ENCODE measurements around the gene GPR158.

GRCh38 chr10:25178411-25178810, 3.6 kb downstream of the GPR158 start:
- TF ChIP-seq MAX (IDR thresholded peaks at IDR 0.05): no peak
- no peak for TF ChIP-seq ZBTB7A (IDR thresholded peaks at IDR 0.05; ENCODE audit: low read depth)
- TF ChIP-seq TCF12 (IDR thresholded peaks at IDR 0.05; ENCODE audit: low read depth): no peak
- no peak for TF ChIP-seq EP300 (IDR thresholded peaks at IDR 0.05; ENCODE audit: borderline replicate concordance)
- no peak for TF ChIP-seq YY1 (IDR thresholded peaks at IDR 0.05; ENCODE audit: low read depth)
- TF ChIP-seq CEBPB (IDR thresholded peaks at IDR 0.05): no peak
- no peak for TF ChIP-seq EGR1 (IDR thresholded peaks at IDR 0.05)
- no peak for TF ChIP-seq RAD21 (IDR thresholded peaks at IDR 0.05; ENCODE audit: low read depth)
- TF ChIP-seq, protein P1, sequence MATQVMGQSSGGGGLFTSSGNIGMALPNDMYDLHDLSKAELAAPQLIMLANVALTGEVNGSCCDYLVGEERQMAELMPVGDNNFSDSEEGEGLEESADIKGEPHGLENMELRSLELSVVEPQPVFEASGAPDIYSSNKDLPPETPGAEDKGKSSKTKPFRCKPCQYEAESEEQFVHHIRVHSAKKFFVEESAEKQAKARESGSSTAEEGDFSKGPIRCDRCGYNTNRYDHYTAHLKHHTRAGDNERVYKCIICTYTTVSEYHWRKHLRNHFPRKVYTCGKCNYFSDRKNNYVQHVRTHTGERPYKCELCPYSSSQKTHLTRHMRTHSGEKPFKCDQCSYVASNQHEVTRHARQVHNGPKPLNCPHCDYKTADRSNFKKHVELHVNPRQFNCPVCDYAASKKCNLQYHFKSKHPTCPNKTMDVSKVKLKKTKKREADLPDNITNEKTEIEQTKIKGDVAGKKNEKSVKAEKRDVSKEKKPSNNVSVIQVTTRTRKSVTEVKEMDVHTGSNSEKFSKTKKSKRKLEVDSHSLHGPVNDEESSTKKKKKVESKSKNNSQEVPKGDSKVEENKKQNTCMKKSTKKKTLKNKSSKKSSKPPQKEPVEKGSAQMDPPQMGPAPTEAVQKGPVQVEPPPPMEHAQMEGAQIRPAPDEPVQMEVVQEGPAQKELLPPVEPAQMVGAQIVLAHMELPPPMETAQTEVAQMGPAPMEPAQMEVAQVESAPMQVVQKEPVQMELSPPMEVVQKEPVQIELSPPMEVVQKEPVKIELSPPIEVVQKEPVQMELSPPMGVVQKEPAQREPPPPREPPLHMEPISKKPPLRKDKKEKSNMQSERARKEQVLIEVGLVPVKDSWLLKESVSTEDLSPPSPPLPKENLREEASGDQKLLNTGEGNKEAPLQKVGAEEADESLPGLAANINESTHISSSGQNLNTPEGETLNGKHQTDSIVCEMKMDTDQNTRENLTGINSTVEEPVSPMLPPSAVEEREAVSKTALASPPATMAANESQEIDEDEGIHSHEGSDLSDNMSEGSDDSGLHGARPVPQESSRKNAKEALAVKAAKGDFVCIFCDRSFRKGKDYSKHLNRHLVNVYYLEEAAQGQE (IDR thresholded peaks at IDR 0.05; ENCODE audit: low read depth): no peak
- no peak for TF ChIP-seq TEAD4 (IDR thresholded peaks at IDR 0.05)
- no peak for TF ChIP-seq USF1 (IDR thresholded peaks at IDR 0.05)
